ENCODE data around the gene FAM168A. TPM values are rescaled to one million over a fixed set of nuclear protein-coding genes. Genes with fewer than 3 reads are reported as not detected.

Gene FAM168A
- total RNA-seq, 1 experiment from 2014 or later: 30.4 TPM

GRCh38 chr11:73480677-73481076 lies 117.2 kb downstream of the FAM168A start:
- BruUV-seq (replicated peaks): no TSS peak
- CTCF ChIA-PET: no interaction called here
- no peak overlapping the region for H3K4me3 Mint-ChIP-seq (ENCODE audit: low read depth, unreplicated experiment)
- DNase-seq: no peak
- H3K27me3 Mint-ChIP-seq (ENCODE audit: unreplicated experiment): no peaks in the 10 kb centered on the region
- no peaks in the 10 kb centered on the region for H3K9me3 Mint-ChIP-seq (ENCODE audit: low read depth, unreplicated experiment)
- intact Hi-C loops (cut with micrococcal nuclease; ENCODE audit: unreplicated experiment): no loop called here
- TF ChIP-seq CTCF (IDR thresholded peaks at IDR 0.05; ENCODE audit: unreplicated experiment): no peak
- H3K36me3 Mint-ChIP-seq (ENCODE audit: insufficient read depth, unreplicated experiment): no peaks in the 10 kb centered on the region
- no peak overlapping the region for H3K27ac Mint-ChIP-seq (ENCODE audit: unreplicated experiment)
- H3K4me1 Mint-ChIP-seq (ENCODE audit: low read depth, unreplicated experiment): no peaks in the 10 kb centered on the region

- Mint-ChIP-seq H3K4me1 (ENCODE audit: low read depth, unreplicated experiment) (no peaks in the 10 kb centered on the region), H3K27ac (ENCODE audit: unreplicated experiment) (no peak overlapping the region), H3K36me3 (ENCODE audit: insufficient read depth, unreplicated experiment) (no peaks in the 10 kb centered on the region), H3K27me3 (ENCODE audit: unreplicated experiment) (no peaks in the 10 kb centered on the region), H3K9me3 (ENCODE audit: low read depth, unreplicated experiment) (no peaks in the 10 kb centered on the region), H3K4me3 (ENCODE audit: low read depth, unreplicated experiment) (no peak overlapping the region)
- peak; percentile 20 for DNase-seq
- no TSS peak for BruUV-seq (replicated peaks)
- intact Hi-C loops (cut with micrococcal nuclease; ENCODE audit: unreplicated experiment): loop anchor here (2.0 to 5.0 kb wide), 4 partner anchors 118 to 453 kb away; partner anchors contain the start of gene FAM168A
- TF ChIP-seq CTCF (IDR thresholded peaks at IDR 0.05; ENCODE audit: unreplicated experiment): peak; percentile 70
- CTCF ChIA-PET: interaction anchor here (0.9 to 1.7 kb wide), 5 partner anchors 30 to 452 kb away, joined by 3 to 13 read pairs (median 4); no protein-coding TSS in a partner anchor
Measured at GRCh38 chr11:73478737-73479347, 119.1 kb downstream of the FAM168A start.

- no peak for TF ChIP-seq CTCF (IDR thresholded peaks at IDR 0.05; ENCODE audit: unreplicated experiment)
- CTCF ChIA-PET: no interaction called here
- intact Hi-C loops (cut with micrococcal nuclease; ENCODE audit: unreplicated experiment): loop anchor here (5.0 kb wide), 3 partner anchors 120 to 455 kb away; partner anchors contain the start of gene FAM168A
- H3K27ac Mint-ChIP-seq (ENCODE audit: unreplicated experiment): no peak overlapping the region
- no peaks in the 10 kb centered on the region for H3K4me1 Mint-ChIP-seq (ENCODE audit: low read depth, unreplicated experiment)
- H3K27me3 Mint-ChIP-seq (ENCODE audit: unreplicated experiment): no peaks in the 10 kb centered on the region
- no peaks in the 10 kb centered on the region for H3K9me3 Mint-ChIP-seq (ENCODE audit: low read depth, unreplicated experiment)
- no TSS peak for BruUV-seq (replicated peaks)
- DNase-seq: no peak
- H3K36me3 Mint-ChIP-seq (ENCODE audit: insufficient read depth, unreplicated experiment): no peaks in the 10 kb centered on the region
- H3K4me3 Mint-ChIP-seq (ENCODE audit: low read depth, unreplicated experiment): no peak overlapping the region
Measured at GRCh38 chr11:73477518-73477917, 120.4 kb downstream of the FAM168A start.

GRCh38 chr11:73475549-73476095 lies 122.3 kb downstream of the FAM168A start:
- H3K27ac Mint-ChIP-seq (ENCODE audit: unreplicated experiment): no peak overlapping the region
- intact Hi-C loops (cut with micrococcal nuclease; ENCODE audit: unreplicated experiment): loop anchor here (5.0 kb wide), 3 partner anchors 122 to 457 kb away; partner anchors contain the start of gene FAM168A

More at GRCh38 chr11:73475549-73476095, 122.3 kb downstream of the FAM168A start:
- BruUV-seq (replicated peaks): no TSS peak
- TF ChIP-seq CTCF (IDR thresholded peaks at IDR 0.05; ENCODE audit: unreplicated experiment): no peak
- Mint-ChIP-seq H3K4me1 (ENCODE audit: low read depth, unreplicated experiment) (no peaks in the 10 kb centered on the region), H3K27me3 (ENCODE audit: unreplicated experiment) (no peaks in the 10 kb centered on the region), H3K9me3 (ENCODE audit: low read depth, unreplicated experiment) (no peaks in the 10 kb centered on the region), H3K4me3 (ENCODE audit: low read depth, unreplicated experiment) (no peak overlapping the region), H3K36me3 (ENCODE audit: insufficient read depth, unreplicated experiment) (no peaks in the 10 kb centered on the region)
- CTCF ChIA-PET: no interaction called here
- DNase-seq: no peak

Measured in Calu3 (cell line).